GM18868 (cell line): Measurements from ENCODE around the gene TSACC.
A peak's percentile ranks its signal among the peaks of the same experiment; 100 is the strongest.

Experiments used
- ATAC-seq: cut with Tn5 transposase; IDR thresholded peaks from one replicate; pipeline ENCODE4 v1.9.1; 2021; ENCODE audit warnings: mild to moderate bottlenecking, moderate library complexity; ENCODE audit not compliant: unreplicated experiment

Gene TSACC

GRCh38 chr1:156372876-156373275 lies 34.5 kb downstream of the TSACC start:
- ATAC-seq = no peak

GRCh38 chr1:156373546-156373945 lies 35.2 kb downstream of the TSACC start:
- no peak for ATAC-seq

- no peak for ATAC-seq
Measured at GRCh38 chr1:156376146-156376545, 37.8 kb downstream of the TSACC start.

GRCh38 chr1:156376958-156377919 lies 38.9 kb downstream of the TSACC start:
- no peak for ATAC-seq

- no peak for ATAC-seq
Measured at GRCh38 chr1:156378557-156378956, 40.2 kb downstream of the TSACC start.

- ATAC-seq = no peak
Measured at GRCh38 chr1:156379420-156380165, 41.3 kb downstream of the TSACC start.

- ATAC-seq = no peak
Measured at GRCh38 chr1:156382561-156382960, 44.2 kb downstream of the TSACC start.

GRCh38 chr1:156383023-156383422 lies 44.7 kb downstream of the TSACC start:
- peak; percentile 60 for ATAC-seq

GRCh38 chr1:156384007-156384406 lies 45.7 kb downstream of the TSACC start:
- no peak for ATAC-seq

GRCh38 chr1:156384658-156385057 lies 46.3 kb downstream of the TSACC start:
- ATAC-seq = no peak

GRCh38 chr1:156385534-156386031 lies 47.3 kb downstream of the TSACC start:
- ATAC-seq = no peak

- no peak for ATAC-seq
Measured at GRCh38 chr1:156386134-156386901, 48.0 kb downstream of the TSACC start.

- no peak for ATAC-seq
Measured at GRCh38 chr1:156386949-156387869, 48.9 kb downstream of the TSACC start.

GRCh38 chr1:156387870-156388173 lies 49.5 kb downstream of the TSACC start:
- no peak for ATAC-seq

GRCh38 chr1:156388174-156389137 lies 50.1 kb downstream of the TSACC start:
- no peak for ATAC-seq

GRCh38 chr1:156389311-156389710 lies 51.0 kb downstream of the TSACC start:
- no peak for ATAC-seq

- no peak for ATAC-seq
Measured at GRCh38 chr1:156390469-156391365, 52.4 kb downstream of the TSACC start.

- ATAC-seq = no peak
Measured at GRCh38 chr1:156391366-156391677, 53.0 kb downstream of the TSACC start.
